ENCODE results near the gene UQCRQ. TPM values are rescaled to one million over a fixed set of nuclear protein-coding genes. Genes with fewer than 3 reads are reported as not detected.

UQCRQ gene
- total and polyA plus RNA-seq, 9 of the 15 experiments (the other 6 are each of a cell fraction or from before 2014, with no cell fraction given), result 235 to 2,421 (median 883) TPM

GRCh38 chr5:132865668-132866341 lies 637 bp upstream of the UQCRQ start (continued):
- TF ChIP-seq E2F3 (CRISPR knock-in tag; IDR thresholded peaks at IDR 0.05) (peak; percentile 53; the same call in 1 of the 2 replicates), ZNF444 (CRISPR knock-in tag; IDR thresholded peaks at IDR 0.05) (0 out of 2 replicates have a peak, but pooled peaks have one; percentile 32), TCF7L2 (IDR thresholded peaks at IDR 0.05; ENCODE audit: low read depth, low read length) (no peak), MAFG (tag; conservative IDR thresholded peaks at IDR 0.05) (no peak), TEAD1 (CRISPR knock-in tag; IDR thresholded peaks at IDR 0.05) (peak; percentile 12 to 72; a peak in 2 of 4 replicates), POLR2AphosphoS5 (IDR thresholded peaks at IDR 0.05; ENCODE audit: control insufficient read depth, insufficient read depth, low read depth, low read length) (no peak), L3MBTL2 (IDR thresholded peaks at IDR 0.05) (peak; percentile 98), ZNF239 (CRISPR knock-in tag; IDR thresholded peaks at IDR 0.05) (no peak; the same call in 1 of the 2 replicates), ZBTB9 (CRISPR knock-in tag; IDR thresholded peaks at IDR 0.05) (no peak), ETS2 (tag; IDR thresholded peaks at IDR 0.05; ENCODE audit: borderline replicate concordance, poor library complexity, severe bottlenecking) (no peak), ELF2 (CRISPR knock-in tag; IDR thresholded peaks at IDR 0.05) (peak; percentile 75), STAG1 (CRISPR knock-in tag; IDR thresholded peaks at IDR 0.05; ENCODE audit: borderline replicate concordance) (0 out of 2 replicates have a peak, but pooled peaks have one; percentile 8), SIN3A (IDR thresholded peaks at IDR 0.05; ENCODE audit: borderline replicate concordance in 2 of 2, control insufficient read depth in 1 of 2, low read depth in 2 of 2, low read length in 2 of 2) (no peak), NFRKB (IDR thresholded peaks at IDR 0.05; ENCODE audit: low read depth) (peak; percentile 38; the same call in 1 of the 2 replicates), LARP7 (IDR thresholded peaks at IDR 0.05) (0 out of 2 replicates have a peak, but pooled peaks have one; percentile 24), MTA1 (IDR thresholded peaks at IDR 0.05; ENCODE audit: borderline replicate concordance) (no peak), DMBX1 (CRISPR knock-in tag; IDR thresholded peaks at IDR 0.05; ENCODE audit: borderline replicate concordance) (peak; percentile 73), UBTF (IDR thresholded peaks at IDR 0.05; ENCODE audit: borderline replicate concordance in 1 of 2, low read depth in 2 of 2, low read length in 2 of 2) (0 out of 4 replicates have a peak, but pooled peaks of 1 of the 2 experiments have one; percentile 12)
- TF ChIP-seq, protein P1, sequence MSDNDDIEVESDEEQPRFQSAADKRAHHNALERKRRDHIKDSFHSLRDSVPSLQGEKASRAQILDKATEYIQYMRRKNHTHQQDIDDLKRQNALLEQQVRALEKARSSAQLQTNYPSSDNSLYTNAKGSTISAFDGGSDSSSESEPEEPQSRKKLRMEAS (CRISPR knock-in tag; IDR thresholded peaks at IDR 0.05), result peak; percentile 89
- TF ChIP-seq, protein P2, sequence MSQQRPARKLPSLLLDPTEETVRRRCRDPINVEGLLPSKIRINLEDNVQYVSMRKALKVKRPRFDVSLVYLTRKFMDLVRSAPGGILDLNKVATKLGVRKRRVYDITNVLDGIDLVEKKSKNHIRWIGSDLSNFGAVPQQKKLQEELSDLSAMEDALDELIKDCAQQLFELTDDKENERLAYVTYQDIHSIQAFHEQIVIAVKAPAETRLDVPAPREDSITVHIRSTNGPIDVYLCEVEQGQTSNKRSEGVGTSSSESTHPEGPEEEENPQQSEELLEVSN (IDR thresholded peaks at IDR 0.05; ENCODE audit: borderline replicate concordance in 1 of 2, extremely low read depth in 1 of 2, insufficient read depth in 1 of 2, insufficient read length in 1 of 2, low read depth in 1 of 2, low read length in 1 of 2, poor library complexity in 1 of 2, severe bottlenecking in 1 of 2), result peak; percentile 76 to 88
- TF ChIP-seq, protein P3, sequence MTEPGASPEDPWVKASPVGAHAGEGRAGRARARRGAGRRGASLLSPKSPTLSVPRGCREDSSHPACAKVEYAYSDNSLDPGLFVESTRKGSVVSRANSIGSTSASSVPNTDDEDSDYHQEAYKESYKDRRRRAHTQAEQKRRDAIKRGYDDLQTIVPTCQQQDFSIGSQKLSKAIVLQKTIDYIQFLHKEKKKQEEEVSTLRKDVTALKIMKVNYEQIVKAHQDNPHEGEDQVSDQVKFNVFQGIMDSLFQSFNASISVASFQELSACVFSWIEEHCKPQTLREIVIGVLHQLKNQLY (CRISPR knock-in tag; conservative IDR thresholded peaks at IDR 0.05), result 0 out of 4 replicates have a peak, but pooled peaks of 1 of the 2 experiments have one; percentile 39
